ENCODE results near the gene GRHL3.

- TF ChIP-seq CTCF (conservative IDR thresholded peaks at IDR 0.05) (no peak), EZH2 (IDR thresholded peaks at IDR 0.05; ENCODE audit: low read depth) (no peak)
Measured at GRCh38 chr1:24275104-24275410, 44.1 kb upstream of the GRHL3 start.

Data from PC-9 (cell line).